SU-DHL-6 (cell line): ENCODE measurements around the gene ACAD11.

ENCODE experiments used
- EZH2phosphoT487 ChIP-seq: fragments of 200-600 bp; sonication (generic), shearing (Covaris generic); conservative IDR thresholded peaks from 2 replicates; pipeline ENCODE4 v1.6.1; 2018; ENCODE audit warnings: mild to moderate bottlenecking, antibody characterized with exemption, low read length, moderate library complexity, mixed read lengths
- TF ChIP-seq, protein P1 (sequence below): fragments of 200-600 bp; sonication (generic); IDR thresholded peaks from one replicate; pipeline ENCODE4 v1.5.1; 2017; ENCODE audit warnings: antibody characterized with exemption, mild to moderate bottlenecking, low read length, moderate library complexity; ENCODE audit not compliant: insufficient read depth, poor library complexity, severe bottlenecking

DNA sequence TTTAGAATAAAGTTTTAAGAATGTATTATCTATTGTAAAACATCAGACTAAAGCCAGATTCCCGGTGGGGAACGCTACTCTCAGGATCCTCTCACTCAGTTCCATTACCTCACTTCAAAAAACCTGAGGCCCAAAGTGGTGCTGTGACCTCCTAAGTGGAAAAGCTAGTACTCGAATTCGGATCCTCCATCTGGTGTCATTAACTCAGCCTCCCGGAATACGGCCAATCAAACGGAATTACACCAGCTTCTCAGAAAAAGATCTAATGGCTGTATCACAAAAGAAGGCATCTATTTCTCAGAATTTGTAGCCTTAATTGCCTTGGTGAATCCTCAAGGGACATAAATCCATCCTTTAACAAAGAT lies 627 bp downstream of the ACAD11 start:
- TF ChIP-seq, protein P1, sequence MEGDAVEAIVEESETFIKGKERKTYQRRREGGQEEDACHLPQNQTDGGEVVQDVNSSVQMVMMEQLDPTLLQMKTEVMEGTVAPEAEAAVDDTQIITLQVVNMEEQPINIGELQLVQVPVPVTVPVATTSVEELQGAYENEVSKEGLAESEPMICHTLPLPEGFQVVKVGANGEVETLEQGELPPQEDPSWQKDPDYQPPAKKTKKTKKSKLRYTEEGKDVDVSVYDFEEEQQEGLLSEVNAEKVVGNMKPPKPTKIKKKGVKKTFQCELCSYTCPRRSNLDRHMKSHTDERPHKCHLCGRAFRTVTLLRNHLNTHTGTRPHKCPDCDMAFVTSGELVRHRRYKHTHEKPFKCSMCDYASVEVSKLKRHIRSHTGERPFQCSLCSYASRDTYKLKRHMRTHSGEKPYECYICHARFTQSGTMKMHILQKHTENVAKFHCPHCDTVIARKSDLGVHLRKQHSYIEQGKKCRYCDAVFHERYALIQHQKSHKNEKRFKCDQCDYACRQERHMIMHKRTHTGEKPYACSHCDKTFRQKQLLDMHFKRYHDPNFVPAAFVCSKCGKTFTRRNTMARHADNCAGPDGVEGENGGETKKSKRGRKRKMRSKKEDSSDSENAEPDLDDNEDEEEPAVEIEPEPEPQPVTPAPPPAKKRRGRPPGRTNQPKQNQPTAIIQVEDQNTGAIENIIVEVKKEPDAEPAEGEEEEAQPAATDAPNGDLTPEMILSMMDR = no peak
- TF ChIP-seq EZH2phosphoT487 = no peak
